ENCODE data around the gene TEKTIP1.

TEKTIP1 gene

GRCh38 chr19:3538965-3539755, at the start of gene TEKTIP1:
TEKTIP1 (plus strand) TSS chr19:3539174; CDS start chr19:3539178, 4 bp downstream.
- TF ChIP-seq CREB1 (IDR thresholded peaks at IDR 0.05; ENCODE audit: low read depth): no peak
- TF ChIP-seq ZBTB7A (IDR thresholded peaks at IDR 0.05; ENCODE audit: low read depth): 0 out of 2 replicates have a peak, but pooled peaks have one; percentile 70
- TF ChIP-seq FOXM1 (IDR thresholded peaks at IDR 0.05; ENCODE audit: borderline replicate concordance, low read depth): no peak

- TF ChIP-seq, protein P1, sequence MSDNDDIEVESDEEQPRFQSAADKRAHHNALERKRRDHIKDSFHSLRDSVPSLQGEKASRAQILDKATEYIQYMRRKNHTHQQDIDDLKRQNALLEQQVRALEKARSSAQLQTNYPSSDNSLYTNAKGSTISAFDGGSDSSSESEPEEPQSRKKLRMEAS (IDR thresholded peaks at IDR 0.05): no peak
- TF ChIP-seq YY1 (IDR thresholded peaks at IDR 0.05; ENCODE audit: low read depth): no peak
- TF ChIP-seq FOXM1 (IDR thresholded peaks at IDR 0.05; ENCODE audit: borderline replicate concordance, low read depth): no peak
- TF ChIP-seq TAF1 (IDR thresholded peaks at IDR 0.05; ENCODE audit: low read depth): no peak
- no peak for TF ChIP-seq TCF12 (IDR thresholded peaks at IDR 0.05; ENCODE audit: low read depth)
- TF ChIP-seq RAD21 (IDR thresholded peaks at IDR 0.05; ENCODE audit: low read depth): no peak
- no peak for TF ChIP-seq EGR1 (IDR thresholded peaks at IDR 0.05)
- no peak for TF ChIP-seq NFIC (IDR thresholded peaks at IDR 0.05)
- no peak for TF ChIP-seq ZBTB7A (IDR thresholded peaks at IDR 0.05; ENCODE audit: low read depth)
- TF ChIP-seq CEBPB (IDR thresholded peaks at IDR 0.05): no peak
- TF ChIP-seq, protein P2, sequence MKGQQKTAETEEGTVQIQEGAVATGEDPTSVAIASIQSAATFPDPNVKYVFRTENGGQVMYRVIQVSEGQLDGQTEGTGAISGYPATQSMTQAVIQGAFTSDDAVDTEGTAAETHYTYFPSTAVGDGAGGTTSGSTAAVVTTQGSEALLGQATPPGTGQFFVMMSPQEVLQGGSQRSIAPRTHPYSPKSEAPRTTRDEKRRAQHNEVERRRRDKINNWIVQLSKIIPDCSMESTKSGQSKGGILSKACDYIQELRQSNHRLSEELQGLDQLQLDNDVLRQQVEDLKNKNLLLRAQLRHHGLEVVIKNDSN (IDR thresholded peaks at IDR 0.05): no peak
- no peak for TF ChIP-seq EP300 (IDR thresholded peaks at IDR 0.05; ENCODE audit: borderline replicate concordance)
- no peak for TF ChIP-seq TEAD4 (IDR thresholded peaks at IDR 0.05)
- no peak for TF ChIP-seq CREB1 (IDR thresholded peaks at IDR 0.05; ENCODE audit: low read depth)
Observed at GRCh38 chr19:3491396-3492119, 47.4 kb upstream of the TEKTIP1 start.

GRCh38 chr19:3492131-3492839, 46.7 kb upstream of the TEKTIP1 start:
- TF ChIP-seq, protein P1 (IDR thresholded peaks at IDR 0.05): no peak
- peak; percentile 30; the same call in 1 of the 2 replicates for TF ChIP-seq ZBTB7A (IDR thresholded peaks at IDR 0.05; ENCODE audit: low read depth)
- TF ChIP-seq TCF12 (IDR thresholded peaks at IDR 0.05; ENCODE audit: low read depth): no peak
- TF ChIP-seq EP300 (IDR thresholded peaks at IDR 0.05; ENCODE audit: borderline replicate concordance): no peak
- TF ChIP-seq, protein P2 (IDR thresholded peaks at IDR 0.05): no peak

- TF ChIP-seq, protein P2 (IDR thresholded peaks at IDR 0.05): no peak
- TF ChIP-seq EGR1 (IDR thresholded peaks at IDR 0.05) (no peak), EP300 (IDR thresholded peaks at IDR 0.05; ENCODE audit: borderline replicate concordance) (no peak), YY1 (IDR thresholded peaks at IDR 0.05; ENCODE audit: low read depth) (no peak), FOXM1 (IDR thresholded peaks at IDR 0.05; ENCODE audit: borderline replicate concordance, low read depth) (no peak), NFIC (IDR thresholded peaks at IDR 0.05) (no peak), ZBTB7A (IDR thresholded peaks at IDR 0.05; ENCODE audit: low read depth) (no peak), TAF1 (IDR thresholded peaks at IDR 0.05; ENCODE audit: low read depth) (no peak), CEBPB (IDR thresholded peaks at IDR 0.05) (no peak), CREB1 (IDR thresholded peaks at IDR 0.05; ENCODE audit: low read depth) (no peak), RAD21 (IDR thresholded peaks at IDR 0.05; ENCODE audit: low read depth) (no peak)
- TF ChIP-seq, protein P1 (IDR thresholded peaks at IDR 0.05): no peak
- TF ChIP-seq, protein P3, sequence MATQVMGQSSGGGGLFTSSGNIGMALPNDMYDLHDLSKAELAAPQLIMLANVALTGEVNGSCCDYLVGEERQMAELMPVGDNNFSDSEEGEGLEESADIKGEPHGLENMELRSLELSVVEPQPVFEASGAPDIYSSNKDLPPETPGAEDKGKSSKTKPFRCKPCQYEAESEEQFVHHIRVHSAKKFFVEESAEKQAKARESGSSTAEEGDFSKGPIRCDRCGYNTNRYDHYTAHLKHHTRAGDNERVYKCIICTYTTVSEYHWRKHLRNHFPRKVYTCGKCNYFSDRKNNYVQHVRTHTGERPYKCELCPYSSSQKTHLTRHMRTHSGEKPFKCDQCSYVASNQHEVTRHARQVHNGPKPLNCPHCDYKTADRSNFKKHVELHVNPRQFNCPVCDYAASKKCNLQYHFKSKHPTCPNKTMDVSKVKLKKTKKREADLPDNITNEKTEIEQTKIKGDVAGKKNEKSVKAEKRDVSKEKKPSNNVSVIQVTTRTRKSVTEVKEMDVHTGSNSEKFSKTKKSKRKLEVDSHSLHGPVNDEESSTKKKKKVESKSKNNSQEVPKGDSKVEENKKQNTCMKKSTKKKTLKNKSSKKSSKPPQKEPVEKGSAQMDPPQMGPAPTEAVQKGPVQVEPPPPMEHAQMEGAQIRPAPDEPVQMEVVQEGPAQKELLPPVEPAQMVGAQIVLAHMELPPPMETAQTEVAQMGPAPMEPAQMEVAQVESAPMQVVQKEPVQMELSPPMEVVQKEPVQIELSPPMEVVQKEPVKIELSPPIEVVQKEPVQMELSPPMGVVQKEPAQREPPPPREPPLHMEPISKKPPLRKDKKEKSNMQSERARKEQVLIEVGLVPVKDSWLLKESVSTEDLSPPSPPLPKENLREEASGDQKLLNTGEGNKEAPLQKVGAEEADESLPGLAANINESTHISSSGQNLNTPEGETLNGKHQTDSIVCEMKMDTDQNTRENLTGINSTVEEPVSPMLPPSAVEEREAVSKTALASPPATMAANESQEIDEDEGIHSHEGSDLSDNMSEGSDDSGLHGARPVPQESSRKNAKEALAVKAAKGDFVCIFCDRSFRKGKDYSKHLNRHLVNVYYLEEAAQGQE (IDR thresholded peaks at IDR 0.05; ENCODE audit: low read depth): no peak
Observed at GRCh38 chr19:3492919-3493318, 46.1 kb upstream of the TEKTIP1 start.

DNA sequence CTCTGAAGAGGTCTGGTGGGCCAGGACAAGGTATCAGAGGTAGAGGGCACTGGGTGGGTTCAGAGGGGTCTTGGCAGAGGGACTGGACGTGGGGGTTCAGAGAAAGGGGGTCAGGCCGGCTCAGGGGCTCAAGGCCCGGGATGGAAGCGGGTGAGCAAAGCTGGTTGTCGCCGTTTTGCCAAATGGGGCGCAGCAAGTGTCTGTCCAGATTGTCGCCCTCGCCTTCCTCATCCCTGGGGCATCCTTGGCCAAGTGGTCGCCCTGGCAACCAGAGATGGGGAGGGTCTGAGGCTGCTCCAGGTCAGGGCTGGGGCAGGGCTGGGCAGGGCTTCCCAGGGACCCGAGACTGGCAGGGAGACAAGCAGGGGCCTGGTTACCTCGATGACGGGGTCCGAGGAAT, 45.3 kb upstream of the TEKTIP1 start:
- TF ChIP-seq YY1 (IDR thresholded peaks at IDR 0.05; ENCODE audit: low read depth) (no peak), EP300 (IDR thresholded peaks at IDR 0.05; ENCODE audit: borderline replicate concordance) (no peak), NFIC (IDR thresholded peaks at IDR 0.05) (no peak), CREB1 (IDR thresholded peaks at IDR 0.05; ENCODE audit: low read depth) (no peak), EGR1 (IDR thresholded peaks at IDR 0.05) (no peak), TAF1 (IDR thresholded peaks at IDR 0.05; ENCODE audit: low read depth) (no peak), RAD21 (IDR thresholded peaks at IDR 0.05; ENCODE audit: low read depth) (no peak), TEAD4 (IDR thresholded peaks at IDR 0.05) (no peak), TCF12 (IDR thresholded peaks at IDR 0.05; ENCODE audit: low read depth) (no peak), FOXM1 (IDR thresholded peaks at IDR 0.05; ENCODE audit: borderline replicate concordance, low read depth) (no peak), ZBTB7A (IDR thresholded peaks at IDR 0.05; ENCODE audit: low read depth) (no peak), CEBPB (IDR thresholded peaks at IDR 0.05) (no peak)
- TF ChIP-seq, protein P2 (IDR thresholded peaks at IDR 0.05): no peak
- TF ChIP-seq, protein P1 (IDR thresholded peaks at IDR 0.05): no peak
- TF ChIP-seq, protein P3 (IDR thresholded peaks at IDR 0.05; ENCODE audit: low read depth): no peak

Data from Ishikawa (cell line).